Glutamatergic neuron (in vitro differentiated cells): ENCODE data around the gene CNOT1. TPM values are rescaled to one million over a fixed set of nuclear protein-coding genes. Genes with fewer than 3 reads are reported as not detected.
"Not testable (repeated sequence)": the region's sequence is repeated elsewhere in the genome, so short reads cannot be mapped to it uniquely, and the experiment has no call there.

Source experiments
- DNase-seq: peaks from one replicate; pipeline ENCODE4 v3.0.0; 2022
- H3K27ac Mint-ChIP-seq: one replicate; pipeline ENCODE4 v1.8.0; 2020; ENCODE audit warnings: mild to moderate bottlenecking, mixed read lengths, inconsistent platforms; ENCODE audit not compliant: unreplicated experiment
- H3K27me3 Mint-ChIP-seq: one replicate; pipeline ENCODE4 v1.8.0; 2020; ENCODE audit warnings: mild to moderate bottlenecking, moderate library complexity, mixed read lengths, inconsistent platforms; ENCODE audit not compliant: unreplicated experiment
- H3K36me3 Mint-ChIP-seq: one replicate; pipeline ENCODE4 v1.8.0; 2020; ENCODE audit warnings: mild to moderate bottlenecking, mixed read lengths, inconsistent platforms; ENCODE audit not compliant: unreplicated experiment
- H3K4me1 Mint-ChIP-seq: one replicate; pipeline ENCODE4 v1.8.0; 2020; ENCODE audit warnings: mild to moderate bottlenecking, low read depth, mixed read lengths, inconsistent platforms; ENCODE audit not compliant: unreplicated experiment
- H3K4me3 Mint-ChIP-seq: one replicate; pipeline ENCODE4 v1.8.0; 2020; ENCODE audit warnings: mild to moderate bottlenecking, mixed read lengths, inconsistent platforms; ENCODE audit not compliant: unreplicated experiment
- H3K9me3 Mint-ChIP-seq: one replicate; pipeline ENCODE4 v1.8.0; 2020; ENCODE audit warnings: mild to moderate bottlenecking, moderate library complexity, mixed read lengths, inconsistent platforms; ENCODE audit not compliant: unreplicated experiment
- CTCF ChIP-seq: fragments of 200-600 bp; sonication (generic); IDR thresholded peaks from one replicate; pipeline ENCODE4 v1.5.0; 2021; ENCODE audit not compliant: partially characterized antibody, unreplicated experiment
- total RNA-seq: library from RNA; stranded (reverse); fragmentation: NEBNext Ultra II Directional; extraction: Animal tissue kit (Norgen Biotek cat#: 25700); gene quantifications from one replicate; pipeline ENCODE4 v1.2.1, GENCODE V29; 2021; ENCODE audit not compliant: unreplicated experiment

The CNOT1 gene
- total RNA-seq, 1 donor from 2014 or later = 165 TPM

- H3K36me3 Mint-ChIP-seq = peaks cover 4% of the 10 kb centered on the region
- H3K27ac Mint-ChIP-seq = no peak overlapping the region
- H3K9me3 Mint-ChIP-seq = peaks cover 5% of the 10 kb centered on the region
- H3K4me1 Mint-ChIP-seq = no peaks in the 10 kb centered on the region
- peaks cover 6% of the 10 kb centered on the region for H3K27me3 Mint-ChIP-seq
- no peak for TF ChIP-seq CTCF
- no peak overlapping the region for H3K4me3 Mint-ChIP-seq
- no peak for DNase-seq
Measured at GRCh38 chr16:58670177-58670576, 40.6 kb upstream of the CNOT1 start.

- TF ChIP-seq CTCF = no peak
- peaks cover 4% of the 10 kb centered on the region for H3K27me3 Mint-ChIP-seq
- H3K4me1 Mint-ChIP-seq = peaks cover 3% of the 10 kb centered on the region
- H3K4me3 Mint-ChIP-seq = no peak overlapping the region
- H3K27ac Mint-ChIP-seq = no peak overlapping the region
- no peak for DNase-seq
- peaks cover 4% of the 10 kb centered on the region for H3K36me3 Mint-ChIP-seq
- peaks cover 5% of the 10 kb centered on the region for H3K9me3 Mint-ChIP-seq
Measured at GRCh38 chr16:58665200-58665599, 35.6 kb upstream of the CNOT1 start.

GRCh38 chr16:58661199-58661830 lies 31.7 kb upstream of the CNOT1 start:
- DNase-seq = peak; percentile 30
- no peak overlapping the region for H3K4me3 Mint-ChIP-seq
- H3K36me3 Mint-ChIP-seq = no peaks in the 10 kb centered on the region
- peaks cover 4% of the 10 kb centered on the region for H3K27me3 Mint-ChIP-seq
- peaks cover 1% of the 10 kb centered on the region for H3K9me3 Mint-ChIP-seq
- TF ChIP-seq CTCF = peak; percentile 37
- H3K27ac Mint-ChIP-seq = no peak overlapping the region
- peaks cover 3% of the 10 kb centered on the region for H3K4me1 Mint-ChIP-seq

GRCh38 chr16:58659911-58660310 lies 30.3 kb upstream of the CNOT1 start:
- DNase-seq, H3K36me3 Mint-ChIP-seq, H3K4me3 Mint-ChIP-seq, H3K9me3 Mint-ChIP-seq, H3K27me3 Mint-ChIP-seq, H3K4me1 Mint-ChIP-seq, H3K27ac Mint-ChIP-seq: not testable (repeated sequence)

GRCh38 chr16:58658796-58659211 lies 29.2 kb upstream of the CNOT1 start:
- no peaks in the 10 kb centered on the region for H3K36me3 Mint-ChIP-seq
- H3K27ac Mint-ChIP-seq = no peak overlapping the region
- no peak overlapping the region for H3K4me3 Mint-ChIP-seq
- no peak for TF ChIP-seq CTCF
- H3K9me3 Mint-ChIP-seq = peaks cover 1% of the 10 kb centered on the region
- no peak for DNase-seq
- peaks cover 10% of the 10 kb centered on the region for H3K4me1 Mint-ChIP-seq
- no peaks in the 10 kb centered on the region for H3K27me3 Mint-ChIP-seq
